ENCODE measurements around the gene INTU.

INTU gene

GRCh38 chr4:127734976-127735375, 102.2 kb downstream of the INTU start:
- H3F3A ChIP-seq (ENCODE audit: low read depth): no peaks in the 10 kb centered on the region
- H2AFZ ChIP-seq (ENCODE audit: low read length): no peak overlapping the region
- H3K9ac ChIP-seq (ENCODE audit: low read depth, low read length, poor library complexity, severe bottlenecking): no peak overlapping the region
- no peaks in the 10 kb centered on the region for H3K9me2 ChIP-seq (replicated peaks; ENCODE audit: low read depth, low read length)
- H3K79me2 ChIP-seq (ENCODE audit: insufficient read depth, low read length): no peaks in the 10 kb centered on the region
- no peaks in the 10 kb centered on the region for H3K36me3 ChIP-seq (ENCODE audit: insufficient read depth, low read length)
- no peaks in the 10 kb centered on the region for H3K4me1 ChIP-seq (ENCODE audit: insufficient read depth, low read length, poor library complexity, severe bottlenecking)
- TF ChIP-seq EZH2phosphoT487 (IDR thresholded peaks at IDR 0.05; ENCODE audit: borderline replicate concordance) (no peak), CTCF (conservative IDR thresholded peaks at IDR 0.05; ENCODE audit: low read length) (no peak)
- H4K20me1 ChIP-seq (ENCODE audit: insufficient read depth, low read length, poor library complexity, severe bottlenecking): no peaks in the 10 kb centered on the region
- no peak overlapping the region for H3K4me2 ChIP-seq (ENCODE audit: low read depth, low read length, poor library complexity, severe bottlenecking)
- no peaks in the 10 kb centered on the region for H3K9me3 ChIP-seq (ENCODE audit: insufficient read depth, low read depth, low read length)
- no peak overlapping the region for H3K4me3 ChIP-seq (ENCODE audit: low read length, poor library complexity, severe bottlenecking)
- H3K27me3 ChIP-seq (ENCODE audit: insufficient read depth, low read length, poor library complexity, severe bottlenecking): no peaks in the 10 kb centered on the region

GRCh38 chr4:127737295-127737694, 104.5 kb downstream of the INTU start:
- H3K9me2 ChIP-seq (replicated peaks; ENCODE audit: low read depth, low read length): no peaks in the 10 kb centered on the region
- H4K20me1 ChIP-seq (ENCODE audit: insufficient read depth, low read length, poor library complexity, severe bottlenecking): no peaks in the 10 kb centered on the region
- no peak overlapping the region for H3K4me2 ChIP-seq (ENCODE audit: low read depth, low read length, poor library complexity, severe bottlenecking)
- TF ChIP-seq EZH2phosphoT487 (IDR thresholded peaks at IDR 0.05; ENCODE audit: borderline replicate concordance) (no peak), CTCF (conservative IDR thresholded peaks at IDR 0.05; ENCODE audit: low read length) (no peak)
- no peaks in the 10 kb centered on the region for H3F3A ChIP-seq (ENCODE audit: low read depth)
- no peak overlapping the region for H3K9ac ChIP-seq (ENCODE audit: low read depth, low read length, poor library complexity, severe bottlenecking)
- no peaks in the 10 kb centered on the region for H3K9me3 ChIP-seq (ENCODE audit: insufficient read depth, low read depth, low read length)
- H3K4me1 ChIP-seq (ENCODE audit: insufficient read depth, low read length, poor library complexity, severe bottlenecking): no peaks in the 10 kb centered on the region
- H2AFZ ChIP-seq (ENCODE audit: low read length): no peak overlapping the region
- H3K27me3 ChIP-seq (ENCODE audit: insufficient read depth, low read length, poor library complexity, severe bottlenecking): no peaks in the 10 kb centered on the region
- no peak overlapping the region for H3K4me3 ChIP-seq (ENCODE audit: low read length, poor library complexity, severe bottlenecking)
- no peaks in the 10 kb centered on the region for H3K79me2 ChIP-seq (ENCODE audit: insufficient read depth, low read length)
- H3K36me3 ChIP-seq (ENCODE audit: insufficient read depth, low read length): no peaks in the 10 kb centered on the region

DNA sequence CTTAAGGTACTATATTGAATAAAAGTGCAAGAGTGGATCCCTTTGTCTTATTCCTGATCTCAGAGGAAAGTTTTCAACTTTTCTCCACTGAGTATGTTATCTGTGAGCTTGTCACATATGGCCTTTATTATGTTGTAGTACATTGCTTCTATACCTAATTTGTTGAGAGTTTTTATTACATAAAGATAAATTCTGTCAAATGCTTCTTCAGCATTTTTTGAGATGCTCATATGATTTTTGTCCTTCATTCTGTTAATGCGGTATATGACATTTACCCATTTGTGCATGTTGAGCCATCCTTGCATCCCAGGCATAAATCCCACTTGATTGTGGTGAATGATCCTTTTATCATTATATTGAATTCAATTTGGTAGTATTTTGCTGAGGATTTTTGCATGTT, 108.5 kb downstream of the INTU start:
- H4K20me1 ChIP-seq (ENCODE audit: insufficient read depth, low read length, poor library complexity, severe bottlenecking): no peaks in the 10 kb centered on the region
- no peaks in the 10 kb centered on the region for H3K9me3 ChIP-seq (ENCODE audit: insufficient read depth, low read depth, low read length)
- no peak overlapping the region for H3K9ac ChIP-seq (ENCODE audit: low read depth, low read length, poor library complexity, severe bottlenecking)
- no peaks in the 10 kb centered on the region for H3F3A ChIP-seq (ENCODE audit: low read depth)
- no peaks in the 10 kb centered on the region for H3K79me2 ChIP-seq (ENCODE audit: insufficient read depth, low read length)
- H2AFZ ChIP-seq (ENCODE audit: low read length): no peak overlapping the region
- no peaks in the 10 kb centered on the region for H3K9me2 ChIP-seq (replicated peaks; ENCODE audit: low read depth, low read length)
- TF ChIP-seq EZH2phosphoT487 (IDR thresholded peaks at IDR 0.05; ENCODE audit: borderline replicate concordance) (no peak), CTCF (conservative IDR thresholded peaks at IDR 0.05; ENCODE audit: low read length) (no peak)
- H3K4me1 ChIP-seq (ENCODE audit: insufficient read depth, low read length, poor library complexity, severe bottlenecking): no peaks in the 10 kb centered on the region
- H3K4me3 ChIP-seq (ENCODE audit: low read length, poor library complexity, severe bottlenecking): no peak overlapping the region
- H3K4me2 ChIP-seq (ENCODE audit: low read depth, low read length, poor library complexity, severe bottlenecking): no peak overlapping the region
- no peaks in the 10 kb centered on the region for H3K36me3 ChIP-seq (ENCODE audit: insufficient read depth, low read length)
- no peaks in the 10 kb centered on the region for H3K27me3 ChIP-seq (ENCODE audit: insufficient read depth, low read length, poor library complexity, severe bottlenecking)
